ENCODE results near the gene MDK.

MDK gene, protein sequence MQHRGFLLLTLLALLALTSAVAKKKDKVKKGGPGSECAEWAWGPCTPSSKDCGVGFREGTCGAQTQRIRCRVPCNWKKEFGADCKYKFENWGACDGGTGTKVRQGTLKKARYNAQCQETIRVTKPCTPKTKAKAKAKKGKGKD

DNA sequence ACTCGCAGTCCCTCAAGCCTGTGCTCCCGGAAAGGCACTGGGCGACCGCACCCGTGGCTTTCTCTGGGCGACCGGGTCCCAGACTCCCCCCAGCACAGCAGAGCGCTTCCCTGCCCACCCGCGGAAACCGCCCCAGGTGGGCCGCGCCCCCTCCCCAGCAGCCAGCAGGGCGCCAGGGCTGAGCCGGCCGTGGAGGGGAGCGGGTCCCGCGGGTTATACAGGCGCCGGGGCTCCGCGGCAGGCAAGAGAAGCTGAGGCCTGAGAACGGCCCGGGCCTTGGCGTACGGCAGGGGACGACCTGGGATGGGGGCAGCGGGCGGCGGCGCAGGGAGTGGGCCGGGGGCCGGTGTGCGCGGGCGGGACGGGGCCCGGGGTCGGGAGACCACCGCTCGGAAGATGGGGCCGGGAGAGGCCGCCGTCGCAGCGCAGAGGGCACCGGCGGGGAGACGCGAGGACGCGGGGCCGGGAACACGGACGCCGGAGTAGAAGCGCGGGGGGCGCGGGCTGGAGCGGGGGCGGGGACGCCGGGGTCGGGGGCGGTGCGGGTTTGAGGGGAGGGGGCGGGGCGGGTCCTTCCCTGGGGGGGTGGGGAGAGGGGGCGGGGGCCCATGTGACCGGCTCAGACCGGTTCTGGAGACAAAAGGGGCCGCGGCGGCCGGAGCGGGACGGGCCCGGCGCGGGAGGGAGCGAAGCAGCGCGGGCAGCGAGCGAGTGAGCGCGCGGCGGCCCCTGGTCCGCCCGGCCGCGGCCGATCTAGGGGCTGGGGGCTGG, at the start of gene MDK:
TSS of gene MDK (plus strand) at position 622 of the 771 bp plus-strand sequence. CDS start 389 bp downstream, outside the sequence.
- peak in 1 of 2 experiments; percentile 43 for DNase-seq

DNA sequence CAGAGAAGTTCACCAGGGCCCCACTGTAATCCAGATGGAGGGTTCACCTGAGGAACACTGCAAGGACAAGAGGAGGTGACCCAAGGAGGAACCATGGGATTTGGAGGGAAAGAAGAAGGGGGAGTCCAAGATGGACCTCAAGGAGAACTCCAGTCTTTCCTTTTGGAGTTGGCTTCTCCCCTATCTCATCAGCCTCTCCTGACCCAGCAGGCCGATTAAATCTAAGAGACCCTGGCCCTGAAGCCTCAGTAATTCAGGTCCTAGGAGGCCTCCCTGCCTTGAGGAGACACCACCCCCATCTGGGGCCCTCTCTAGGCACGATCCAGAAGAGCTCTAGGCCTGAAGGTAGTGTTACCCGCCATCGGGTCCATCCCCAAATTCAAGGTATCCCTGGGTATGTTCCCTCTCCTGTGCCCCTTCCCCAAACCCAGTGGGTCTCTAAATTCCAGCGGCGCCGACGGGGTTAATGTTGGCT, 49.3 kb upstream of the MDK start:
- no peak for DNase-seq

DNA sequence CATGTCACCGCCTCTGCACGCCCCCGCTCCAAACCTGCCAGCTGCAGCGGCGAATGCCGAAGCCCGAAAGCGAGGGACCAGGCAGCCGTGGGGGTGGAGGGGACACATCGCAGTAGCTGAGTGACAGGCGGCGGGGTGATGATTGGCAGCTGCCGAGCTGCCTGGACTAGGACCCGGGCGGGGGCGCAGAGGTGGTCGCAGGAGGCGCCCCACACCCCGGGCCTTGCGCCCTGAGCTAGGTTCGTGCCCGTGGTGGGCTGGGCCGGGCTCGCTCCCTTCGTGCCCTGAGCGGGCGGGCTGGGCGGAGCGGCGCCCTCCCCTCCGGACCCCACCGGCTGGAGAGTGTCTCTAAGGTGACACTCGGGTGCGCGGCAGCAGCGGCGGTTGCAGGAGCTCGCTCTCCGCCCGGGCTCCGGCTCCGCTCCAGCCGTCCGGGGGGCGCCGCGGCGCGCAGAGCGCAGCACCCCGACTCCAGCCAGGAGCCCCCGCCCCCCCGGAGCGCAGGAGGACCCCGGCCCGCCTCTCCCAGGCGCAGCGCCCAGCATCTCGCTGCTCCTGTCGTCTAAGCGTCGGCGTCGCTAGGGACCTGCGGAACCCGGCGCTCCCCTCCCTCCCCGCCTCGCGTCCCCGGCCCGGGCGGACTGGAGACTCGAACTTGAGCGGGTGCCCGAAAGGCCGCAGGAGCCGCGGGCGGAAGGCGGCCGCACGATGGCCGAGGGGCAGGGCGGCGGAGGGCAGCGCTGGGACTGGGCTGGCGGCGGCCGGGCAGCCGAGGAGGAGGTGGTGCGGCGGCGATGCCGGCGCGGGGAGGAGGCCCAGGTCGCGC, 48.7 kb upstream of the MDK start:
- DNase-seq = peak in 1 of 2 experiments; percentile 49

DNA sequence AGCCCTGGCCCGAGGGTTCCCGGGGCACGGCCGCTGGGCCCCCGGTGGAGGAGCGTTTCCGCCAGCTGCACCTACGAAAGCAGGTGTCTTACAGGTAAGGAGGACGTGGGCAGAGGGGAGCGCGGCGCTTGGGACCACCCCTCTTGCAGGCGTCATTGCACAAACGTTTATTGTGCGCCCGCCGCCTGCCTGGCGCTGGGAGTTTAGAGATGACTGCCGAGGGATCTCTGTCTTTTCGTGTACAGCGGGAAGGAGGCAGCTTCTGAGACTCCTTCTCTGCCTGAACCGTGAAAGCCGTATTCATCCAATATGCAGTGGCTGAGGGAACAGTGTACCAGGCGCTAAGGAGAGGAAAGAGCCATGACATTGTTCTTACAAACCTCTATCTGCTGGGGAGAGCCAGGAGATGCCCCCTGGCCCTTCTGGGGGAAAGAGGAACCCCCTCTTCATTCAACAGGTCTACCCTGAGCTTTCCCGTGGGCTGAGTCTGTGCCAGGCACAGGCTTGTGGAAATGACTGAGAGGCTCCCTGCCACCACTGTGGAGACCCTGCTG, 48.0 kb upstream of the MDK start:
- DNase-seq = no peak

GRCh38 chr11:46334211-46334610, 47.3 kb upstream of the MDK start:
- DNase-seq = no peak

- no peak for DNase-seq
These were observed 46.2 kb upstream of the MDK start for GRCh38 chr11:46335271-46335670.

DNA sequence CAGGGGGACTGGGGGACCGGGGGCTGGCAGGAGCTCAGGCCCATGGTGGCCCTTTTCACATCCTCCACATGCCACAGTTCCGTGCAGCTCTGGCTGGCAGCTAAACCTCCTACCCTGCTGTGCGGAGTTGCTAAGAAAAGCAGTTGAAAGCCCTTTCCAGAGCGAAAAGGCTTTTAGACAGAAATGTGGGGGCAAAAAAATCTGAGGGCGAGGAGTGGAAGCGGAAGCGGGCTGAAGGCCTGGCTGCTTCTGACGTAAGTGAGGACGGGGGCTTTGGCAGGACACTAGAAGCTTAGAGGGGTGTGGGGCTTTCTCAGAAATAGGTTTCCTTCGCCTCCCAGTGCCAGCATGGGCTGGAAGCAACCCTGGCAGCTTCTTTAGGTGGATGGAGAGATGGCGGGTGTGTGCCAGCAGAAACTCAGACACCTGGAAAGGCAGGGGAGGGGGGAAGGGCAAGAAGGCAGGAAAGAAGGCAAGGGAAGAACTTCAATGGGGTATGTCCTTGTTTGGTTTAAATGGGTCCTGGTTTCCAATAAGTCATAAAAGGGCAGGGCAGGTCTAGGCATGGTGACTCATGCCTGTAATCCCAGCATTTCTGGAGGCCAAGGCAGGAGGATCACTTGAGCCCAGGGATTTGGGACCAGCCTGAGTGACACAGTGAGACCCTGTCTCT, 45.4 kb upstream of the MDK start:
- DNase-seq = no peak

- DNase-seq = no peak
These were observed 44.8 kb upstream of the MDK start for GRCh38 chr11:46336563-46337180.

DNA sequence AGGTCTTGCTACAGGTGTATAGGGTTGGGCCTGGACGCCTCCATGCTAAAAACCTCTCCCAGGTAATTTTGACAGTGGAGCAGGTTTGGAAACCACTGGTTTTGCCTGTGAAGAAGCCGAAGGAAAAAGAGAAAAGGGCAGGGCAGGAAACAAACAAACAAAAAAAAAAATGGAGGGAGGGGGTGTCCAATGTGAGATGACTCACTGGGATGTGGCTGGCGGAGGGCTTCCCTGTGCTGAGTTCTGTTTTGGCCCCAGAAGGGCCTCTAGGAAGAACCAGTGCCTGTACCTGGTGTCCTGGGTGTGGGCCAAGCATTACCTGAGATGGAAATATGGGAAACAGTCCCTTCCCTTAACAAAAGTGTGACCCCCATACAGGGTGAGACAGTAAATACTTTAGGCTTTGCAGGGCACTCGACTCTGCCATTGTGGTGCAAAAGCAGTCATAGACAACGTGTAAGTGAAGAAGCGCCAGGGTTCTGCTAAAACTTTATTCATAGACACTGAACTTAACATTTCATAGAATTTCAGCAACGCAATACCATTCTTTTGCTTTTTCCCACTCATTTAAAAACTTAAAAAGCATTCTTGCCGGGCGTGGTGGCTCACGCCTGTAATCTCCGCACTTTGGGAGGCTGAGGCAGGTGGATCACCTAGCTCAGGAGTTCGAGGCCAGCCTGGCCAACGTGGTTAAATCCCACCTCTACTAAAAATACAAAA, 43.7 kb upstream of the MDK start:
- no peak for DNase-seq

- no peak for DNase-seq
These were observed 42.9 kb upstream of the MDK start for GRCh38 chr11:46338636-46338987.

- peak in 1 of 2 experiments; percentile 55 for DNase-seq
These were observed 42.3 kb upstream of the MDK start for GRCh38 chr11:46338988-46339666.

GRCh38 chr11:46339816-46340215, 41.7 kb upstream of the MDK start:
- no peak for DNase-seq

DNA sequence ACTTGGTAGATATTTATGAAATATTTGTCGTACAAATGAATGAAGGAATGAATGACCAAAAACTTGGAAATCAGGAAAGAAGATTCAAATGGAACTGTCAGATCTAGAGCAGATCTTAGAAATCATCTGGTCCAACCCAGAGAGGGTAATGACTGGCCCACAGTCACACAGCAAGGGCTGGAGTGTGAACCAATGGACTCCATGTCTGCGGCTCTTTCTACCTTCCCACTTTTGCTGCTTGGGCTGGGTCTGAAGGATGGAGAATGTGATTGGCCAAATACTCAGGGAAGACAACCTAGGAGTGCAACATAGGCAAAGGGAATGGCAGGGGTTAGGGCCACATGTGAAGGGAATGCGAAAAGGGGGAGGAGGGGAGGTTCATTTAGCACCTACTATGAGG, 40.0 kb upstream of the MDK start:
- no peak for DNase-seq

DNA sequence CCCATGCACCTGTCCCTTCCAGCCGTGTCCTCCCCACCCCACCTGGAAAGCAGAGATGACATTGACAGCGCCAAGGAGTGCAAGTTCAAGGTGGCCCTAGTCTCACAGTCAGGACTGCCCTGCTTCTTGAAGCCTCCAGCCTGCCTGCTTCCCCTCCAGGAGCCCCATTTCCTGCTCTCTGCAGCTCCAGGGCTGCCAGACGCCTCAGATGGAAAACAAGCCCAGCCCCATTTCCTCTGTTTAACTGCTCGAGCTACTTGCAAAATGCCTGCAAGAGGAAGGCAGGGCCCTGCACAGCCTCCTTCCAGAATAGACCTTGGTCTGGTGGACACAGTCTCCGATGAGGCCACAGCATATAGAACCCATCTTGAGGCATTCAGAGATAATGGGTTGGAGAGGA, 39.2 kb upstream of the MDK start:
- no peak for DNase-seq

- DNase-seq = no peak
These were observed 37.9 kb upstream of the MDK start for GRCh38 chr11:46343520-46343919.

DNA sequence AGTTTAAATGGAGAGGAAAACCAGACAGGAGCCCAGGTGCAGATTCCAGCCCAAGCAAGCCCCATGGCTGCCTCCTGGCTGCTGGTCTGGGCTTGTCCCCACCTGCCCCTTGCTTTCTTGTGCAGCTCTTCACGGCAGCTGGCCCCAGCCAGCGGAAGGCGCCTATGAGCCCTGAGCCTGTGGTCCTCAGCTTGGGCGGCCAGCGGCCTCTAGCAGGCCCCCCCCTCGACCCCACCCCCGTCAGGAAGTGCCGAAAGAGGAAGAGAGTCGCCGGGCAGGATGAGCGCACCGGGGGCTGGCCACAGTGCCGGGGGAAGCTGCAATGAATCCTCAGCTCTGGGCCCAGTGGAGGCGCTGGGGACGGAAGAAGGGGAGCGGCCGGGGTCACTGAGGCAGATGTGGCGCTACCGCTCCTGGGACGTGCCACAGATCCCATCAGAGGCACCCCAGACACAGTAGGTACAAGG, 36.3 kb upstream of the MDK start:
- DNase-seq = peak in 1 of 2 experiments; percentile 42

- DNase-seq = no peak
These were observed 35.5 kb upstream of the MDK start for GRCh38 chr11:46345881-46346484.

GRCh38 chr11:46346886-46347636, 34.4 kb upstream of the MDK start, which contains the start of gene DGKZ:
TSS of gene DGKZ (plus strand) at chr11:46347463. CDS start at chr11:46347660, 197 bp downstream.
- DNase-seq = peak; percentile 49 to 73

DNA sequence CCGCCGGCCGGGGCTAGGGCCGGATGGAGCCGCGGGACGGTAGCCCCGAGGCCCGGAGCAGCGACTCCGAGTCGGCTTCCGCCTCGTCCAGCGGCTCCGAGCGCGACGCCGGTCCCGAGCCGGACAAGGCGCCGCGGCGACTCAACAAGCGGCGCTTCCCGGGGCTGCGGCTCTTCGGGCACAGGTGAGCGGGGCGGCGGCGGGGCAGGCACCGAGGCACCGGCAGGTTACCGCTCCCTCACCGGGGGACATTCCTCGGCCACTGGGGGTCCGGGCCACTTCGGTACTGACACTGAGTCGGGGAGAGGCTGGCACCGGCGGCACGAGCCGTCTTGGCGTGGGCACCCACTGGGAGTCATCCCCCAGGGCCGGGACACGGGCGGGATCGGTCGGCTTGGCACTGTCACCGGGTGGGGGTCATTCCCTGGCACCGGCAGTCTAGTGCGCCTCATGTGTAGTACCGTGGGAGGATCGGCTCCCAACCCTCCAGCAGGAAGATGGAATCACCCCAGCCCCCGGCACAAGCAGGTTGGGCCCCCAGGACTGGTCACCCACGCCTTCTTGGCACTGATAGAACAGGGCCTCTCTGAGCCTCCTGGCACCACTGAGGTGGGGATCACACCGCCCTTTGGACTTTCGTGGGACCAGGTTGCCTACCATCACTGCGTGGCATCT, 33.7 kb upstream of the MDK start:
- DNase-seq = no peak

All from NCI-H524 (cell line).